GM12878 (cell line): Measurements from ENCODE around the gene RHBDD1. TPM values are rescaled to one million over a fixed set of nuclear protein-coding genes. Genes with fewer than 3 reads are reported as not detected.
A peak's percentile ranks its signal among the peaks of the same experiment; 100 is the strongest.

Source experiments
- BRCA1 ChIP-seq: IDR thresholded peaks from 2 replicates; pipeline ENCODE4 v1.6.1; 2011; ENCODE audit warnings: low read depth, low read length, improper control_type of control experiment
- CBX3 ChIP-seq: fragments of 200-600 bp; sonication (generic); IDR thresholded peaks from 2 replicates; pipeline ENCODE4 v1.6.1; 2016; ENCODE audit warnings: low read depth, borderline replicate concordance
- E2F8 ChIP-seq: fragments of 450-650 bp; IDR thresholded peaks from 2 replicates; pipeline ENCODE4 v1.6.1; 2018; ENCODE audit warnings: mild to moderate bottlenecking, low read depth, moderate library complexity; ENCODE audit not compliant: partially characterized antibody
- E4F1 ChIP-seq: fragments of 450-650 bp; IDR thresholded peaks from 2 replicates; pipeline ENCODE4 v1.6.1; 2018; ENCODE audit warnings: borderline replicate concordance, mild to moderate bottlenecking; ENCODE audit not compliant: partially characterized antibody
- ESRRA ChIP-seq: IDR thresholded peaks from 2 replicates; pipeline ENCODE4 v1.6.1; 2012; ENCODE audit warnings: mild to moderate bottlenecking, low read length, improper control_type of control experiment
- FOXK2 ChIP-seq: fragments of 450-650 bp; IDR thresholded peaks from 2 replicates; pipeline ENCODE4 v1.6.1; 2017; ENCODE audit warnings: mild to moderate bottlenecking, moderate library complexity
- GATAD2B ChIP-seq: fragments of 450-650 bp; conservative IDR thresholded peaks from 2 replicates; pipeline ENCODE4 v1.6.1; 2017; ENCODE audit warnings: low read depth, mild to moderate bottlenecking, moderate library complexity
- IRF4 ChIP-seq: IDR thresholded peaks from 2 replicates; pipeline ENCODE4 v1.6.1; 2011; ENCODE audit warnings: low read depth, low read length
- KDM1A ChIP-seq: fragments of 200-600 bp; sonication (generic); IDR thresholded peaks from 2 replicates; pipeline ENCODE4 v1.6.1; 2016; ENCODE audit warnings: borderline replicate concordance
- MEF2A ChIP-seq: IDR thresholded peaks from 2 replicates; pipeline ENCODE4 v1.6.1; 2011; ENCODE audit warnings: low read depth, mild to moderate bottlenecking, low read length, moderate library complexity; ENCODE audit not compliant: insufficient read depth
- NR2C1 ChIP-seq: fragments of 450-650 bp; IDR thresholded peaks from 2 replicates; pipeline ENCODE4 v1.6.1; 2017; ENCODE audit warnings: antibody characterized with exemption, mild to moderate bottlenecking, moderate library complexity
- NR2F1 ChIP-seq: fragments of 450-650 bp; conservative IDR thresholded peaks from 2 replicates; pipeline ENCODE4 v1.6.1; 2017; ENCODE audit warnings: mild to moderate bottlenecking
- NRF1 ChIP-seq: conservative IDR thresholded peaks from 2 replicates; pipeline ENCODE4 v1.6.1; 2011; ENCODE audit warnings: mild to moderate bottlenecking, low read depth, low read length, improper control_type of control experiment
- PAX8 ChIP-seq: fragments of 450-650 bp; IDR thresholded peaks from 2 replicates; pipeline ENCODE4 v1.6.1; 2017; ENCODE audit warnings: mild to moderate bottlenecking, moderate library complexity
- RUNX3 ChIP-seq: IDR thresholded peaks from 2 replicates; pipeline ENCODE4 v1.6.1; 2012; ENCODE audit warnings: low read length, inconsistent platforms
- SIN3A ChIP-seq: IDR thresholded peaks from 2 replicates; pipeline ENCODE4 v1.6.1; 2012; ENCODE audit warnings: low read depth, low read length, improper control_type of control experiment
- STAT1 ChIP-seq: fragments of 450-650 bp; conservative IDR thresholded peaks from 2 replicates; pipeline ENCODE4 v1.6.1; 2014; ENCODE audit warnings: antibody characterized with exemption, mild to moderate bottlenecking
- SUZ12 ChIP-seq: fragments of 200-600 bp; sonication (generic); IDR thresholded peaks from one replicate; pipeline ENCODE4 v1.6.1; 2018; ENCODE audit warnings: antibody characterized with exemption, mild to moderate bottlenecking; ENCODE audit not compliant: unreplicated experiment
- YBX1 ChIP-seq: fragments of 450-650 bp; IDR thresholded peaks from 2 replicates; pipeline ENCODE4 v1.6.1; 2016; ENCODE audit warnings: antibody characterized with exemption
- ZBED1 ChIP-seq: IDR thresholded peaks from 2 replicates; pipeline ENCODE4 v1.6.1; 2016; ENCODE audit warnings: borderline replicate concordance
- ZNF207 ChIP-seq: fragments of 450-650 bp; IDR thresholded peaks from 2 replicates; pipeline ENCODE4 v1.6.1; 2014; ENCODE audit warnings: antibody characterized with exemption, mild to moderate bottlenecking, borderline replicate concordance
- ZNF622 ChIP-seq: fragments of 450-650 bp; IDR thresholded peaks from 2 replicates; pipeline ENCODE4 v1.6.1; 2017; ENCODE audit warnings: mild to moderate bottlenecking, inconsistent platforms
- polyA plus RNA-seq, 11 experiments: library from polyadenylated mRNA; depleted of rRNA in 4 of 11; unstranded in 6 of 11; stranded (reverse) in 5 of 11; fragments of >200 nt; fragmentation: Nextera tagmentation in 4 of 11; fragmentation: Illumina TruSeq in 1 of 11; extraction: Ambion mirVana in 4 of 11; extraction: Trizol in 1 of 11; gene quantifications; 1 replicate in 1 of 11; 2 replicates in 10 of 11; pipeline versions ENCODE4 v1.2.1 to v1.2.3, GENCODE V29; 2011 to 2016; ENCODE audit warnings: inconsistent platforms in 2 of 11, missing spikeins in 2 of 11, low read depth in 1 of 11
- total RNA-seq, 4 experiments: library from RNA; depleted of rRNA in 3 of 4; stranded (reverse); fragments of >200 nt in 3 of 4; fragmentation: Illumina TruSeq in 1 of 4; extraction: Trizol in 1 of 4; gene quantifications; 2 replicates each; pipeline versions ENCODE4 v1.2.1 to v1.2.3, GENCODE V29; 2013 to 2021
- TF ChIP-seq, protein P1 (sequence below): IDR thresholded peaks from 2 replicates; pipeline ENCODE4 v1.6.1; 2011; ENCODE audit warnings: borderline replicate concordance, low read depth, mild to moderate bottlenecking, moderate library complexity, mixed read lengths, low read length; ENCODE audit not compliant: insufficient read depth; ENCODE audit errors: extremely low read length
- TF ChIP-seq, protein P2 (sequence below): IDR thresholded peaks from 2 replicates; pipeline ENCODE4 v1.6.1; 2011; ENCODE audit warnings: borderline replicate concordance, low read depth, mild to moderate bottlenecking, moderate library complexity, low read length; ENCODE audit not compliant: insufficient read depth, poor library complexity, severe bottlenecking

Gene RHBDD1
- total and polyA plus RNA-seq, 10 of the 15 experiments (the other 5 are each of a cell fraction or from before 2014, with no cell fraction given): 7.1 to 36.4 (median 14.7) TPM

GRCh38 chr2:226984750-226985582 is 149.1 kb downstream of the RHBDD1 start (continued):
- TF ChIP-seq, protein P1, sequence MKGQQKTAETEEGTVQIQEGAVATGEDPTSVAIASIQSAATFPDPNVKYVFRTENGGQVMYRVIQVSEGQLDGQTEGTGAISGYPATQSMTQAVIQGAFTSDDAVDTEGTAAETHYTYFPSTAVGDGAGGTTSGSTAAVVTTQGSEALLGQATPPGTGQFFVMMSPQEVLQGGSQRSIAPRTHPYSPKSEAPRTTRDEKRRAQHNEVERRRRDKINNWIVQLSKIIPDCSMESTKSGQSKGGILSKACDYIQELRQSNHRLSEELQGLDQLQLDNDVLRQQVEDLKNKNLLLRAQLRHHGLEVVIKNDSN: no peak
- no peak for TF ChIP-seq CBX3
- peak; percentile 95 for TF ChIP-seq IRF4
- TF ChIP-seq NR2F1: no peak
- no peak for TF ChIP-seq PAX8
- peak; percentile 41; the same call in 1 of the 2 replicates for TF ChIP-seq ZBED1
- no peak for TF ChIP-seq KDM1A
- TF ChIP-seq SUZ12: no peak
- no peak for TF ChIP-seq ZNF207
- no peak for TF ChIP-seq E2F8
- no peak for TF ChIP-seq ZNF622
- TF ChIP-seq BRCA1: no peak
- TF ChIP-seq E4F1: no peak
- TF ChIP-seq MEF2A: no peak
- TF ChIP-seq YBX1: no peak
- TF ChIP-seq ESRRA: no peak
- TF ChIP-seq RUNX3: peak; percentile 56
- TF ChIP-seq SIN3A: no peak
- no peak for TF ChIP-seq STAT1
- no peak for TF ChIP-seq NRF1
- TF ChIP-seq FOXK2: no peak
- no peak for TF ChIP-seq GATAD2B
- TF ChIP-seq, protein P2, sequence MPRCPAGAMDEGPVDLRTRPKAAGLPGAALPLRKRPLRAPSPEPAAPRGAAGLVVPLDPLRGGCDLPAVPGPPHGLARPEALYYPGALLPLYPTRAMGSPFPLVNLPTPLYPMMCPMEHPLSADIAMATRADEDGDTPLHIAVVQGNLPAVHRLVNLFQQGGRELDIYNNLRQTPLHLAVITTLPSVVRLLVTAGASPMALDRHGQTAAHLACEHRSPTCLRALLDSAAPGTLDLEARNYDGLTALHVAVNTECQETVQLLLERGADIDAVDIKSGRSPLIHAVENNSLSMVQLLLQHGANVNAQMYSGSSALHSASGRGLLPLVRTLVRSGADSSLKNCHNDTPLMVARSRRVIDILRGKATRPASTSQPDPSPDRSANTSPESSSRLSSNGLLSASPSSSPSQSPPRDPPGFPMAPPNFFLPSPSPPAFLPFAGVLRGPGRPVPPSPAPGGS: peak; percentile 73
- TF ChIP-seq NR2C1: no peak
